Measurements from ENCODE around the gene C4orf50. TPM values are rescaled to one million over a fixed set of nuclear protein-coding genes. Genes with fewer than 3 reads are reported as not detected.
A peak's percentile ranks its signal among the peaks of the same experiment; 100 is the strongest.

The C4orf50 gene
- total RNA-seq, 1 experiment from 2014 or later = 0.17 TPM

GRCh38 chr4:5959211-5959982, 58.8 kb downstream of the C4orf50 start:
- peak; percentile 20 for DNase-seq
- Histone ChIP-seq H3K4me1 (ENCODE audit: insufficient read depth, low read length) (no peaks in the 10 kb centered on the region), H2AFZ (ENCODE audit: low read length) (no peak overlapping the region), H2BK5ac (ENCODE audit: insufficient read length, low read length) (no peak overlapping the region), H2BK15ac (ENCODE audit: low read depth, low read length) (no peak overlapping the region), H3K79me2 (ENCODE audit: insufficient read depth, low read length) (no peaks in the 10 kb centered on the region), H4K5ac (ENCODE audit: insufficient read length, low read depth, low read length) (no peak overlapping the region), H3T11ph (ENCODE audit: low read length) (no peak overlapping the region), H3K18ac (ENCODE audit: insufficient read length, low read depth, low read length) (no peak overlapping the region), H4K20me1 (ENCODE audit: control insufficient read depth, insufficient read depth, insufficient read length) (no peaks in the 10 kb centered on the region), H2AK5ac (ENCODE audit: insufficient read length, low read length) (no peak overlapping the region), H3K23ac (ENCODE audit: insufficient read length, low read depth, low read length) (no peak overlapping the region), H3K9me3 (ENCODE audit: control insufficient read depth, low read depth, low read length) (no peaks in the 10 kb centered on the region), H3K23me2 (ENCODE audit: insufficient read length, low read depth, low read length, poor library complexity, severe bottlenecking) (no peaks in the 10 kb centered on the region), H3K27ac (ENCODE audit: insufficient read length, low read depth, low read length) (no peak overlapping the region), H3K9ac (ENCODE audit: extremely low read depth, insufficient read length, low read length) (no peak overlapping the region), H4K91ac (ENCODE audit: insufficient read length, low read depth, low read length) (no peak overlapping the region), H2BK120ac (ENCODE audit: low read depth, low read length, poor library complexity, severe bottlenecking) (no peak overlapping the region), H3K56ac (ENCODE audit: insufficient read length, low read depth, low read length) (no peak overlapping the region), H2BK12ac (ENCODE audit: insufficient read length, low read depth, low read length) (no peak overlapping the region), H3K4ac (ENCODE audit: low read depth, low read length) (no peak overlapping the region), H3K4me2 (ENCODE audit: insufficient read depth, insufficient read length, low read length) (no peak overlapping the region), H3K79me1 (ENCODE audit: insufficient read depth, low read depth, low read length, poor library complexity, severe bottlenecking) (no peaks in the 10 kb centered on the region), H4K8ac (replicated peaks; ENCODE audit: insufficient read length, low read depth, low read length) (no peak overlapping the region), H2BK20ac (ENCODE audit: low read depth, low read length, poor library complexity, severe bottlenecking) (no peak overlapping the region), H3K14ac (ENCODE audit: insufficient read depth, low read length) (no peak overlapping the region; the same call in 1 of the 2 replicates), H3K27me3 (ENCODE audit: insufficient read depth, low read length) (no peaks in the 10 kb centered on the region)
- Mint-ChIP-seq H3K4me1 (peaks cover 27 to 38% of the 10 kb centered on the region in 2 experiments), H3K27me3 (ENCODE audit: low read depth) (peaks cover 39% of the 10 kb centered on the region), H3K9me3 (no peaks in the 10 kb centered on the region), H3K4me3 (no peak overlapping the region), H3K36me3 (ENCODE audit: insufficient read depth in 1 of 3, low read depth in 3 of 3) (no peaks in the 10 kb centered on the region), H3K27ac (no peak overlapping the region)
- no peak for TF ChIP-seq CTCF (conservative IDR thresholded peaks at IDR 0.05)
- WGBS (ENCODE audit: extremely low coverage, insufficient read length, low lambda C conversion rate) = no CpG with 5 or more reads among the region's 20 CpGs

Measured in H9 (cell line).